Loucy (cell line): ENCODE results near the gene ETV3.
A peak's percentile ranks its signal among the peaks of the same experiment; 100 is the strongest.

ENCODE experiments used
- H2AFZ ChIP-seq: fragments of 200-600 bp; sonication (generic); 2 replicates; pipeline ENCODE4 v1.6.0; 2016; ENCODE audit warnings: antibody characterized with exemption, mild to moderate bottlenecking, low read length, moderate library complexity
- H3F3A ChIP-seq: fragments of 200-600 bp; 2 replicates; pipeline ENCODE4 v1.6.0; 2016; ENCODE audit warnings: antibody characterized with exemption, low read depth, mild to moderate bottlenecking
- H3K27me3 ChIP-seq: fragments of 200-600 bp; sonication (generic); 2 replicates; pipeline ENCODE4 v1.6.1; 2014; ENCODE audit warnings: low read length, mild to moderate bottlenecking; ENCODE audit not compliant: insufficient read depth, poor library complexity, severe bottlenecking
- H3K36me3 ChIP-seq: fragments of 200-600 bp; sonication (generic); 2 replicates; pipeline ENCODE4 v1.6.1; 2016; ENCODE audit warnings: low read length; ENCODE audit not compliant: insufficient read depth
- H3K4me1 ChIP-seq: fragments of 200-600 bp; sonication (generic); 2 replicates; pipeline ENCODE4 v1.5.1; 2014; ENCODE audit warnings: low read length, mild to moderate bottlenecking; ENCODE audit not compliant: insufficient read depth, poor library complexity, severe bottlenecking
- H3K4me2 ChIP-seq: fragments of 200-600 bp; sonication (generic); 2 replicates; pipeline ENCODE4 v1.6.0; 2014; ENCODE audit warnings: antibody characterized with exemption, low read length, low read depth, mild to moderate bottlenecking; ENCODE audit not compliant: poor library complexity, severe bottlenecking
- H3K4me3 ChIP-seq: fragments of 200-600 bp; sonication (generic); 2 replicates; pipeline ENCODE4 v1.5.1; 2014; ENCODE audit warnings: low read length, mild to moderate bottlenecking, mixed read lengths; ENCODE audit not compliant: poor library complexity, severe bottlenecking
- H3K79me2 ChIP-seq: fragments of 200-600 bp; sonication (generic); 2 replicates; pipeline ENCODE4 v1.6.1; 2014; ENCODE audit warnings: low read length; ENCODE audit not compliant: insufficient read depth
- H3K9ac ChIP-seq: fragments of 200-600 bp; sonication (generic); 2 replicates; pipeline ENCODE4 v1.6.0; 2014; ENCODE audit warnings: mild to moderate bottlenecking, low read depth, low read length, moderate library complexity; ENCODE audit not compliant: poor library complexity, severe bottlenecking
- H3K9me2 ChIP-seq: fragments of 200-600 bp; sonication (generic); replicated peaks from 2 replicates; pipeline ENCODE4 v1.6.1; 2016; ENCODE audit warnings: low read depth, low read length, mixed read lengths
- H3K9me3 ChIP-seq: fragments of 200-600 bp; sonication (generic); 2 replicates; pipeline ENCODE4 v1.6.1; 2014; ENCODE audit warnings: mild to moderate bottlenecking, antibody characterized with exemption, low read length, low read depth; ENCODE audit not compliant: insufficient read depth
- H4K20me1 ChIP-seq: fragments of 200-600 bp; sonication (generic); 2 replicates; pipeline ENCODE4 v1.6.0; 2014; ENCODE audit warnings: antibody characterized with exemption, low read length, mild to moderate bottlenecking; ENCODE audit not compliant: insufficient read depth, poor library complexity, severe bottlenecking
- CTCF ChIP-seq: fragments of 200-600 bp; sonication (generic); conservative IDR thresholded peaks from 2 replicates; pipeline ENCODE4 v1.5.1; 2014; ENCODE audit warnings: mild to moderate bottlenecking, antibody characterized with exemption, low read length
- EZH2phosphoT487 ChIP-seq: fragments of 200-600 bp; IDR thresholded peaks from 2 replicates; pipeline ENCODE4 v1.6.1; 2018; ENCODE audit warnings: antibody characterized with exemption, mild to moderate bottlenecking, moderate library complexity, borderline replicate concordance

The ETV3 gene

GRCh38 chr1:157166590-157166989 is 28.4 kb upstream of the ETV3 start:
- Histone ChIP-seq H3K4me3 (no peak overlapping the region), H3K9me3 (no peaks in the 10 kb centered on the region), H3K36me3 (no peaks in the 10 kb centered on the region), H2AFZ (no peak overlapping the region), H3F3A (no peaks in the 10 kb centered on the region), H3K4me1 (no peaks in the 10 kb centered on the region), H3K4me2 (no peak overlapping the region), H3K9ac (no peak overlapping the region), H3K79me2 (no peaks in the 10 kb centered on the region), H3K9me2 (no peaks in the 10 kb centered on the region), H3K27me3 (no peaks in the 10 kb centered on the region), H4K20me1 (no peaks in the 10 kb centered on the region)
- TF ChIP-seq CTCF (no peak; the same call in 1 of the 2 replicates), EZH2phosphoT487 (no peak)

GRCh38 chr1:157163273-157164127 is 25.3 kb upstream of the ETV3 start:
- Histone ChIP-seq H3K4me3 (no peak overlapping the region), H3K36me3 (no peaks in the 10 kb centered on the region), H3K4me2 (no peak overlapping the region), H3K79me2 (no peaks in the 10 kb centered on the region), H2AFZ (0 out of 2 replicates have a peak overlapping the region, but pooled peaks have one; percentile 38), H3F3A (no peaks in the 10 kb centered on the region), H3K4me1 (no peaks in the 10 kb centered on the region), H3K9ac (no peak overlapping the region), H3K9me2 (no peaks in the 10 kb centered on the region), H3K9me3 (no peaks in the 10 kb centered on the region), H3K27me3 (no peaks in the 10 kb centered on the region), H4K20me1 (no peaks in the 10 kb centered on the region)
- TF ChIP-seq EZH2phosphoT487 (no peak), CTCF (peak; percentile 91)

- Histone ChIP-seq H3F3A (no peaks in the 10 kb centered on the region), H3K9ac (no peak overlapping the region), H3K9me2 (no peaks in the 10 kb centered on the region), H2AFZ (no peak overlapping the region), H4K20me1 (no peaks in the 10 kb centered on the region), H3K4me3 (no peak overlapping the region), H3K36me3 (no peaks in the 10 kb centered on the region), H3K27me3 (no peaks in the 10 kb centered on the region), H3K9me3 (no peaks in the 10 kb centered on the region), H3K79me2 (no peaks in the 10 kb centered on the region), H3K4me2 (no peak overlapping the region), H3K4me1 (no peaks in the 10 kb centered on the region)
- TF ChIP-seq EZH2phosphoT487 (no peak), CTCF (no peak)
Observed at GRCh38 chr1:157162345-157162744, 24.1 kb upstream of the ETV3 start.
